HG03378 (cell line): Measurements from ENCODE around the gene SMTN.

Source experiments
- ATAC-seq: cut with Tn5 transposase; IDR thresholded peaks from one replicate; pipeline ENCODE4 v1.9.1; 2021; ENCODE audit warnings: mild to moderate bottlenecking, moderate library complexity; ENCODE audit not compliant: unreplicated experiment

SMTN gene

GRCh38 chr22:31148488-31148887, 67.4 kb downstream of the SMTN start:
- no peak for ATAC-seq

- ATAC-seq = no peak
These were observed 68.0 kb downstream of the SMTN start for GRCh38 chr22:31148953-31149627.

GRCh38 chr22:31150615-31151014, 69.5 kb downstream of the SMTN start:
- no peak for ATAC-seq

GRCh38 chr22:31151872-31152271, 70.8 kb downstream of the SMTN start:
- no peak for ATAC-seq

- no peak for ATAC-seq
These were observed 72.2 kb downstream of the SMTN start for GRCh38 chr22:31153357-31153756.
